Activated CD8-positive, alpha-beta T cell treated with anti-CD3 and anti-CD28 coated beads for 36 hours (primary cell): ENCODE data around the gene RBFOX1. TPM values are rescaled to one million over a fixed set of nuclear protein-coding genes. Genes with fewer than 3 reads are reported as not detected.

Experiments
- ATAC-seq: fragments of 200-7000 bp; cut with Tn5 transposase; one replicate; pipeline ENCODE4 v1.10.0; 2021; ENCODE audit warnings: mild to moderate bottlenecking, moderate library complexity
- CTCF ChIA-PET: fragments of 350-600 bp; sonication (Branson Sonifier 250); formaldehyde crosslinking; loops from one replicate; lab custom pipeline; 2021; ENCODE audit warnings: antibody characterized with exemption; lab: Charles Lee
- POLR2A ChIA-PET: fragments of 350-600 bp; sonication (Branson Sonifier 250); formaldehyde crosslinking; loops from one replicate; lab custom pipeline; 2021; ENCODE audit warnings: antibody characterized with exemption; lab: Charles Lee
- DNase-seq: peaks from one replicate; pipeline ENCODE4 v3.0.0-alpha.2; 2020
- H3K27ac Mint-ChIP-seq: one replicate; pipeline ENCODE4 v1.8.0; 2021; ENCODE audit warnings: mild to moderate bottlenecking, mixed read lengths
- H3K27me3 Mint-ChIP-seq: one replicate; pipeline ENCODE4 v1.8.0; 2021; ENCODE audit warnings: mixed read lengths
- H3K36me3 Mint-ChIP-seq: one replicate; pipeline ENCODE4 v1.8.0; 2021; ENCODE audit warnings: low read depth, mixed read lengths
- H3K4me1 Mint-ChIP-seq: one replicate; pipeline ENCODE4 v1.8.0; 2021; ENCODE audit warnings: low read depth, mixed read lengths
- H3K4me3 Mint-ChIP-seq: one replicate; pipeline ENCODE4 v1.8.0; 2021; ENCODE audit warnings: mild to moderate bottlenecking, moderate library complexity, mixed read lengths
- H3K9me3 Mint-ChIP-seq: one replicate; pipeline ENCODE4 v1.8.0; 2021; ENCODE audit warnings: mixed read lengths
- CTCF ChIP-seq: fragments of 200-600 bp; IDR thresholded peaks from one replicate; pipeline ENCODE4 v1.8.0; 2022; ENCODE audit warnings: antibody characterized with exemption, mild to moderate bottlenecking
- intact Hi-C: fragments of 100-400 bp; cut with micrococcal nuclease; formaldehyde crosslinking; loops from one replicate; pipeline ENCODE4 v1.10.0; 2022
- total RNA-seq, 2 experiments: library from RNA; stranded (reverse); gene quantifications; one replicate each; pipeline ENCODE4 v1.2.3, GENCODE V29; 2021

RBFOX1 gene
- total RNA-seq, 2 experiments from 2014 or later, result not detected

- no peaks in the 10 kb centered on the region for H3K36me3 Mint-ChIP-seq
- H3K4me3 Mint-ChIP-seq, result no peak overlapping the region
- no peak overlapping the region for H3K27ac Mint-ChIP-seq
- H3K9me3 Mint-ChIP-seq, result peaks cover 18% of the 10 kb centered on the region
- ChIA-PET POLR2A (no interaction called here), CTCF (no interaction called here)
- no peak for DNase-seq
- H3K4me1 Mint-ChIP-seq, result no peaks in the 10 kb centered on the region
- ATAC-seq, result no peak
- no peak for TF ChIP-seq CTCF
- no peaks in the 10 kb centered on the region for H3K27me3 Mint-ChIP-seq
- intact Hi-C loops, result no loop called here
Observed at GRCh38 chr16:7731141-7731540, 398.5 kb downstream of the RBFOX1 start.

- no peak for TF ChIP-seq CTCF
- POLR2A ChIA-PET, result no interaction called here
- no peak overlapping the region for H3K4me3 Mint-ChIP-seq
- DNase-seq (no peak), ATAC-seq (no peak)
- no peaks in the 10 kb centered on the region for H3K27me3 Mint-ChIP-seq
- H3K9me3 Mint-ChIP-seq, result peaks cover 9% of the 10 kb centered on the region
- no peak overlapping the region for H3K27ac Mint-ChIP-seq
- H3K36me3 Mint-ChIP-seq, result no peaks in the 10 kb centered on the region
- intact Hi-C loops, result no loop called here
- CTCF ChIA-PET, result no interaction called here
- no peaks in the 10 kb centered on the region for H3K4me1 Mint-ChIP-seq
Observed at GRCh38 chr16:7736138-7736665, 403.6 kb downstream of the RBFOX1 start.

- peaks cover 10% of the 10 kb centered on the region for H3K9me3 Mint-ChIP-seq
- no peaks in the 10 kb centered on the region for H3K36me3 Mint-ChIP-seq
- TF ChIP-seq CTCF, result no peak
- no peaks in the 10 kb centered on the region for H3K4me1 Mint-ChIP-seq
- no peaks in the 10 kb centered on the region for H3K27me3 Mint-ChIP-seq
- no peak overlapping the region for H3K4me3 Mint-ChIP-seq
- no peak overlapping the region for H3K27ac Mint-ChIP-seq
- POLR2A ChIA-PET, result no interaction called here
- intact Hi-C loops, result no loop called here
- ATAC-seq, result no peak
- DNase-seq, result no peak
- CTCF ChIA-PET, result no interaction called here
Observed at GRCh38 chr16:7742626-7743025, 410.0 kb downstream of the RBFOX1 start.

DNA sequence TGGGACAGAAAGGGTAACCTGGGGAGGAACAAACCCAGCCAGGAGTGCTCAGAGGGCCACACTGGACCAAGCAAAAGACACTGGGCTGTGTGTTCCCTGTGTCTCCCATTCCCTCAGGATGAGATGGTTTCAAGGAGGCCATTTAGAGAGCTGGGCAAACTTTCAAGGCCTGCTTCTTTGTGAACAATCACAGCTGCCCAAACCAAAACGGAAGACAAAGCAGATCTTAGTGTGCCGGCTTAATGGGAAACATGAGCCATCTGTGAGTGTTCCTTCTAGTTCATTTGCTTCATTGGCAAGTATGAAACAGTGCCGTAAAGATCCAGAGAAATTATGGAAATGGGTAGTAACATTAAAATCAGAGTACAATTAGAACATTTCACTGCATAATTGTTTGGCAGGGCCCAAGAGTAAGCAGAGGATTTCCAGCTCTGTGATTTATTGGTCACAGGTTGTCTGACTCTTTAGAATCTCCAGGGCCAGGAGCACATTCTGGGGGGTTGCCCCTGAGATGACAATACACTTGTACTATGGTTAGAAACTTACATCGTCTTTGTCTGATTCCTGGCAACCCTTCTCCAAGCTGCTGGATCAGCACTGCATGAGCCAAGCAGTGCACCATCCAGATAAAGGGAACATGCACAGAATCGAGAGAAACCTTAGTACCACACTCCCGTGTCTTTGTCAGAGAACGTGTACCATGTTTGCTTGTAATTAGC lies 412.1 kb downstream of the RBFOX1 start:
- CTCF ChIA-PET, result no interaction called here
- intact Hi-C loops, result no loop called here
- no peaks in the 10 kb centered on the region for H3K36me3 Mint-ChIP-seq
- H3K4me1 Mint-ChIP-seq, result no peaks in the 10 kb centered on the region
- POLR2A ChIA-PET, result no interaction called here
- no peak overlapping the region for H3K27ac Mint-ChIP-seq
- no peaks in the 10 kb centered on the region for H3K27me3 Mint-ChIP-seq
- ATAC-seq (no peak), DNase-seq (no peak)
- no peak overlapping the region for H3K4me3 Mint-ChIP-seq
- H3K9me3 Mint-ChIP-seq, result peaks cover 9% of the 10 kb centered on the region
- no peak for TF ChIP-seq CTCF

DNA sequence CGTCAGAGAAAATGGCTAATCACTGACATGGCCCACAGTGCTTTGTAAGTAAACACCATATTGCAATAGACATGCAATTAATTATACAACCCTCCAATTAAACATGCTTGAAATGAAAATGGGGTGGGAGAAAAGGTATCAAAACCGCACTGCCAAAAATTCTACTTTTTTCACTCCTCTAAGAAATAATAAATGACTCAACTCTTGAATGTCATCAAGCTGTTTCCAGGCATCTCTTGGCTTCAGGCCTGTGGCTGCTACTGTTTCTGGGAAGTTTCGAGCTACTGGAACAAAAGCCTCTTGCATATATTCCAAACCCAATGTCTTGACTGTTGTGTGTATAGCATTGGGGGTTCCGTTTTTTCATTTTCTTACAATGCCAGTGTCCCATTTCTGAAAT lies 412.6 kb downstream of the RBFOX1 start:
- Mint-ChIP-seq H3K27ac (no peak overlapping the region), H3K9me3 (peaks cover 9% of the 10 kb centered on the region), H3K27me3 (no peaks in the 10 kb centered on the region), H3K36me3 (no peaks in the 10 kb centered on the region), H3K4me3 (no peak overlapping the region), H3K4me1 (no peaks in the 10 kb centered on the region)
- no peak for DNase-seq
- POLR2A ChIA-PET, result no interaction called here
- CTCF ChIA-PET, result no interaction called here
- no peak for ATAC-seq
- intact Hi-C loops, result no loop called here
- no peak for TF ChIP-seq CTCF
